Vagina (tissue), 2 donors: Measurements from ENCODE around the gene SPINDOC. TPM values are rescaled to one million over a fixed set of nuclear protein-coding genes. Genes with fewer than 3 reads are reported as not detected.
A peak's percentile ranks its signal among the peaks of the same experiment; 100 is the strongest.

Source experiments
- DNase-seq, 2 donors: peaks; one replicate each; pipeline ENCODE4 v3.0.0-alpha.2; 2017; ENCODE audit errors: extremely low spot score in 2 of 2
- H3K27ac ChIP-seq: fragments of 200-600 bp; sonication (generic); one replicate; pipeline ENCODE4 v1.5.1; 2019
- H3K27me3 ChIP-seq: fragments of 200-600 bp; sonication (generic); one replicate; pipeline ENCODE4 v1.5.1; 2019
- H3K36me3 ChIP-seq, 2 donors: fragments of 200-600 bp; sonication (generic); one replicate each; pipeline ENCODE4 v1.5.1; 2017 to 2019
- H3K4me1 ChIP-seq: fragments of 200-600 bp; sonication (generic); one replicate; pipeline ENCODE4 v1.5.1; 2019
- H3K4me3 ChIP-seq, 2 donors: fragments of 200-600 bp; sonication (generic); 1 replicate in 1 of 2; 2 replicates in 1 of 2; pipeline ENCODE4 v1.5.1; 2016 to 2019
- H3K9me3 ChIP-seq: fragments of 200-600 bp; sonication (generic); one replicate; pipeline ENCODE4 v1.5.1; 2019
- CTCF ChIP-seq, 3 experiments: fragments of 450-650 bp in 2 of 3; fragments of 200-600 bp in 1 of 3; sonication (generic) in 1 of 3; IDR thresholded peaks; one replicate each; pipeline ENCODE4 v1.5.1; 2017 to 2019; ENCODE audit warnings: antibody characterized with exemption in 3 of 3, mild to moderate bottlenecking in 2 of 3, moderate library complexity in 2 of 3
- POLR2A ChIP-seq, 2 donors: fragments of 450-650 bp; IDR thresholded peaks; one replicate each; pipeline ENCODE4 v1.6.1; 2017; ENCODE audit warnings: antibody characterized with exemption in 2 of 2, mild to moderate bottlenecking in 2 of 2, moderate library complexity in 2 of 2
- POLR2AphosphoS5 ChIP-seq, 2 donors: sonication (generic); formaldehyde crosslinking; IDR thresholded peaks; one replicate each; pipeline ENCODE4 v1.9.0; 2017; ENCODE audit warnings: antibody characterized with exemption in 2 of 2, mild to moderate bottlenecking in 2 of 2, low read depth in 1 of 2; ENCODE audit not compliant: insufficient read depth in 1 of 2
- intact Hi-C: fragments of 100-400 bp; cut with DNase I; formaldehyde crosslinking; loops from one replicate; pipeline ENCODE4 v1.15.1; 2023
- total RNA-seq: library from RNA; depleted of rRNA; stranded (reverse); fragments of >200 nt; gene quantifications from one replicate; pipeline ENCODE4 v1.2.3, GENCODE V29; 2016

SPINDOC gene
- total RNA-seq, 1 donor from 2014 or later: 6.6 TPM

GRCh38 chr11:63847363-63847762 lies 34.1 kb downstream of the SPINDOC start:
- H3K4me1 ChIP-seq: peaks cover 75% of the 10 kb centered on the region
- H3K4me3 ChIP-seq: no peak overlapping the region
- no peak for DNase-seq

GRCh38 chr11:63849691-63850090 lies 36.4 kb downstream of the SPINDOC start:
- no peak for DNase-seq
- no peaks in the 10 kb centered on the region for H3K9me3 ChIP-seq
- intact Hi-C loops: no loop called here
- no peak for TF ChIP-seq POLR2AphosphoS5 (IDR thresholded peaks at IDR 0.05; ENCODE audit: insufficient read depth in 1 of 2, low read depth in 1 of 2)
- H3K4me3 ChIP-seq: no peak overlapping the region
- peaks cover 52% of the 10 kb centered on the region for H3K4me1 ChIP-seq
- no peaks in the 10 kb centered on the region for H3K36me3 ChIP-seq
- H3K27ac ChIP-seq: no peak overlapping the region
- no peaks in the 10 kb centered on the region for H3K27me3 ChIP-seq

More at GRCh38 chr11:63847363-63847762, 34.1 kb downstream of the SPINDOC start:
- Histone ChIP-seq H3K36me3 (no peaks in the 10 kb centered on the region), H3K27me3 (no peaks in the 10 kb centered on the region), H3K9me3 (no peaks in the 10 kb centered on the region), H3K27ac (peak overlapping the region; percentile 36)
- intact Hi-C loops: no loop called here
- TF ChIP-seq POLR2AphosphoS5 (IDR thresholded peaks at IDR 0.05; ENCODE audit: insufficient read depth in 1 of 2, low read depth in 1 of 2): no peak
- TF ChIP-seq CTCF (IDR thresholded peaks at IDR 0.05): no peak
- TF ChIP-seq POLR2A (IDR thresholded peaks at IDR 0.05): no peak

- Histone ChIP-seq H3K36me3 (no peaks in the 10 kb centered on the region), H3K4me1 (peaks cover 39% of the 10 kb centered on the region), H3K27me3 (no peaks in the 10 kb centered on the region), H3K27ac (no peak overlapping the region), H3K9me3 (no peaks in the 10 kb centered on the region), H3K4me3 (no peak overlapping the region)
- intact Hi-C loops: no loop called here
- DNase-seq: no peak
- TF ChIP-seq POLR2AphosphoS5 (IDR thresholded peaks at IDR 0.05; ENCODE audit: insufficient read depth in 1 of 2, low read depth in 1 of 2) (no peak), POLR2A (IDR thresholded peaks at IDR 0.05) (no peak), CTCF (IDR thresholded peaks at IDR 0.05) (no peak)
These were observed 37.7 kb downstream of the SPINDOC start for GRCh38 chr11:63850920-63851319.

GRCh38 chr11:63851364-63851763 lies 38.1 kb downstream of the SPINDOC start:
- H3K36me3 ChIP-seq: no peaks in the 10 kb centered on the region
- TF ChIP-seq POLR2A (IDR thresholded peaks at IDR 0.05) (no peak), POLR2AphosphoS5 (IDR thresholded peaks at IDR 0.05; ENCODE audit: insufficient read depth in 1 of 2, low read depth in 1 of 2) (no peak)
- intact Hi-C loops: no loop called here
- no peak for DNase-seq
- no peaks in the 10 kb centered on the region for H3K27me3 ChIP-seq
- no peak overlapping the region for H3K27ac ChIP-seq
- no peak overlapping the region for H3K4me3 ChIP-seq
- H3K9me3 ChIP-seq: no peaks in the 10 kb centered on the region
- peaks cover 36% of the 10 kb centered on the region for H3K4me1 ChIP-seq

- intact Hi-C loops: no loop called here
- H3K9me3 ChIP-seq: no peaks in the 10 kb centered on the region
- DNase-seq: no peak
- no peak overlapping the region for H3K4me3 ChIP-seq
- no peak for TF ChIP-seq POLR2A (IDR thresholded peaks at IDR 0.05)
- no peak for TF ChIP-seq CTCF (IDR thresholded peaks at IDR 0.05)
- no peak for TF ChIP-seq POLR2AphosphoS5 (IDR thresholded peaks at IDR 0.05; ENCODE audit: insufficient read depth in 1 of 2, low read depth in 1 of 2)
- H3K4me1 ChIP-seq: peaks cover 28% of the 10 kb centered on the region
- H3K27ac ChIP-seq: no peak overlapping the region
- no peaks in the 10 kb centered on the region for H3K36me3 ChIP-seq
- H3K27me3 ChIP-seq: no peaks in the 10 kb centered on the region
These were observed 40.2 kb downstream of the SPINDOC start for GRCh38 chr11:63853476-63853875.

- Histone ChIP-seq H3K36me3 (no peaks in the 10 kb centered on the region), H3K9me3 (no peaks in the 10 kb centered on the region), H3K4me3 (no peak overlapping the region), H3K27me3 (no peaks in the 10 kb centered on the region), H3K27ac (no peak overlapping the region), H3K4me1 (peaks cover 33% of the 10 kb centered on the region)
- TF ChIP-seq POLR2A (IDR thresholded peaks at IDR 0.05) (no peak), POLR2AphosphoS5 (IDR thresholded peaks at IDR 0.05; ENCODE audit: insufficient read depth in 1 of 2, low read depth in 1 of 2) (no peak), CTCF (IDR thresholded peaks at IDR 0.05) (no peak)
- intact Hi-C loops: no loop called here
- DNase-seq: no peak
These were observed 41.4 kb downstream of the SPINDOC start for GRCh38 chr11:63854696-63855095.
